Measurements from ENCODE around the gene FANCI. TPM values are rescaled to one million over a fixed set of nuclear protein-coding genes. Genes with fewer than 3 reads are reported as not detected.

FANCI gene
- total RNA-seq, result 12.7 and 43.5 TPM in 2 replicates

GRCh38 chr15:89243691-89244573 is at the start of gene FANCI:
Gene FANCI, plus strand, starts transcription at chr15:89243979. Its CDS starts 3,669 bp downstream, at chr15:89247648.

GRCh38 chr15:89221543-89221942 is 22.2 kb upstream of the FANCI start, which contains the start of gene RLBP1:
Gene RLBP1, minus strand, starts transcription at chr15:89221579. Its CDS starts 2,604 bp downstream, at chr15:89218975.

GRCh38 chr15:89334510-89335297 is 90.9 kb downstream of the FANCI start, which contains the start of gene POLG:
Gene POLG, minus strand, starts transcription at chr15:89334824. Its CDS starts 1,070 bp downstream, at chr15:89333754.

Other genes with a start within 250 kb of the FANCI start
- gene ABHD2, start 155.5 kb upstream of the FANCI start, total RNA-seq, result 47.5 and 72.7 TPM in 2 replicates
- not detected in 2 replicates for gene RLBP1, start 22.4 kb upstream of the FANCI start, total RNA-seq
- 79.8 and 108 TPM in 2 replicates for gene POLG, start 90.8 kb downstream of the FANCI start, total RNA-seq

Data from regular cardiac myocyte (primary cell).